GM20431 (cell line): ENCODE measurements around the gene GATA5.

Source experiments
- in situ Hi-C: fragments of 300-500 bp; cut with MseI, MboI; formaldehyde crosslinking; loops from one replicate; pipeline ENCODE4 v1.15.0; 2020; ENCODE audit warnings: low sequenced_read_pairs; ENCODE audit not compliant: unreplicated experiment

The GATA5 gene

DNA sequence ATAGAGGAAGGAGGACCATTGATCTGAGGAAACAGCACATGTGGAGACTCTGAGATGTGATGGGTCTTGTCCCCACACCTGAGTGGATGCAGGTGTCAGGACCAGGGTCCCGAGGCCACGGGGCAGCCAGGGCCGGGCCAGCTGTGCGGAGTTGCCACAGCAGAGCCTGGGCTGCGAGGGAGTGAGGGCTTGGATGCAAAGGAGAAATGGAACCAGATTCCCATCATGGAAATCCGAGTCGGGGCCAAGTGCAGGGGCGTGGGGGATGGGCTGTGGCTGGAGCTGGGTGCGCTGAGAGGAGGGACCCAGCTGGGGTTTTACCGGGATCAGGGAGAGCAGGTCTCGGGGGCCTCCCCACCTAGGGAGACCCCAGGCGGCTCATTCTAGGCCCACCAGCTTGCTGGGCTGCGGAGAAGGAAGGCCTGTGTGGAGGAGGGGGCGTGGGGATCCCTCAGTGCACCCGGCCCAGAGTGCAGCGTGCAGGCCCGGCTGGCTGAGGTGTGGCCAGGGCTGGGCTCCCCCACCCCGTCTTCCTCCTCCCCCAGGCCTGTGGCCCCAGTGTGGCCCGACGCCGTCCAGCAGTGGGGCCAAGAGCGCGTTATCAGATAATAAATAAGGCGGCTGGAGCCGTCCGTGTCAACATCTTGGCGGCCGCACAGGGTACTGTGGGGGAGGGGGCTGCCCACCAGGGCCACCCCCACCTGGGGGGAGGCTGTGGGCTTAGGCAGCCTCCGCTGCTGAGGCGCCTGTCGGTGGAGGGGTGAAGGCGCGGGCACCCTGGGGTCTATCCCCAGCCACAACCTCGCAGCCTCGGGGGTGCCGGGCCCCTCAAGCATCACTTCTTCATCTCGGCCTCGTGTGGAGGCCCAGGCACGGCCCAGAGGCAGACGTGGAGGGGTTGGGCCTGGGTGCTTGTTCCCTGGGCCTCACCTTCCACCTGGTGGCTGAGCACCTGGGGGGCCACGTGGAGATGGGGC is 17.2 kb downstream of the GATA5 start:
- in situ Hi-C loops: no loop called here

DNA sequence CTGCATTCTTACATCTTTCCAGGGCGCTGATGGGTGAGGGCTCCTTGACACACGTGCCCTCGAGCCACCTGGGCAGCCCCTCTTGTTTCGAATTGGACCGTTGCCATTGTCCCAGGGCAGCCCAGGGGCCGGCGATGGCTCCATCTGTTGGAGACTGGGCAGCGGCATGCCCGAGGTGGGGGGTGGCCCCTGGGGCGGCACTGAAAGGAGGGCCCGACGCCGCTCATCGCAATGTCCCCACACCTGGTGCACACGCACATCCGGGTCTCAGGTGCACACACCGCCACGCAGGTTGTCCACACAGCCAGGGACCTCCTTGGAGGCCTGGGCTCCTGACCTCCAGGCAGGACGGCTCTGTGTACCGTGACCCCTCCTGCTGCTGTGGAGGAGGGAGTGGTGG is 18.0 kb downstream of the GATA5 start:
- in situ Hi-C loops: no loop called here

DNA sequence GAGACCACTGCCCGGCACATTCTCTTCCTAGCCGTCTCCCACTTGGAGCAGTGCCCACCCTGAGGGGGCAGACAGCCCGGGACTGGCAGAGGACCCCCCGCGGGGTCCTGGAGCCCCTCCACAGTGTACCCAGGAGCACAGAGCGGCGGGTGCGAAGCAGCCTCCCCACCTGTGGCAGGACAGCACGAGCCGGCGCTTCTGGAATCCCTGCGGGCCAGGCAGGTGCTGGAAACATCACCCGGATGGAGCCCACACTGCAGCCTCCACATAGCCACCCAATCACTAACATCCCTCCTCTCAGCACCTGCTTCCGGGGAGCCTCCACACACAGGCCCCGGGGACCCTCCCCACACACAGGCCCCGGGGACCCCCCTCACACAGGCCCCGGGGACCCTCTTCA is 18.7 kb downstream of the GATA5 start:
- in situ Hi-C loops: no loop called here

DNA sequence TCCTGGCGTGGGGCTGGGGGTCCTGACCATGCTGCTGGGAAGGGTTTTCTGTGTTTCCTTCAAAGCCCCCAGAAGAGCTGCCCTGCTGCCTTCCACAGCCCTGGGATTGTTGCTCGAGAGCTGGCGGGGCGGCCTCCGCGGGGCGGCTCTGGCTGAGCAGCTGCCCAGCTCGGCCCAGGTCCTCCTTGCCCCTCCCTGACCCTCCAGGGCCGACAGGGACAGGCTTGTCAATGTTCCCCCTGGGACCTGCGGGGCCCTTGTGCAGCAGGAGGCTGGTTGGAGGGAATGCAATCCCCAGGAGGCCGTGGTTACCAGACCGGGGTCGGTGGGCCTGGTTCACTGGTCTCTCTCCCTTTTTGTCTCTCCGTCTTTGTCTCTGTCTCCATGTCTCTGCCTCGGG is 19.9 kb downstream of the GATA5 start:
- in situ Hi-C loops: no loop called here

DNA sequence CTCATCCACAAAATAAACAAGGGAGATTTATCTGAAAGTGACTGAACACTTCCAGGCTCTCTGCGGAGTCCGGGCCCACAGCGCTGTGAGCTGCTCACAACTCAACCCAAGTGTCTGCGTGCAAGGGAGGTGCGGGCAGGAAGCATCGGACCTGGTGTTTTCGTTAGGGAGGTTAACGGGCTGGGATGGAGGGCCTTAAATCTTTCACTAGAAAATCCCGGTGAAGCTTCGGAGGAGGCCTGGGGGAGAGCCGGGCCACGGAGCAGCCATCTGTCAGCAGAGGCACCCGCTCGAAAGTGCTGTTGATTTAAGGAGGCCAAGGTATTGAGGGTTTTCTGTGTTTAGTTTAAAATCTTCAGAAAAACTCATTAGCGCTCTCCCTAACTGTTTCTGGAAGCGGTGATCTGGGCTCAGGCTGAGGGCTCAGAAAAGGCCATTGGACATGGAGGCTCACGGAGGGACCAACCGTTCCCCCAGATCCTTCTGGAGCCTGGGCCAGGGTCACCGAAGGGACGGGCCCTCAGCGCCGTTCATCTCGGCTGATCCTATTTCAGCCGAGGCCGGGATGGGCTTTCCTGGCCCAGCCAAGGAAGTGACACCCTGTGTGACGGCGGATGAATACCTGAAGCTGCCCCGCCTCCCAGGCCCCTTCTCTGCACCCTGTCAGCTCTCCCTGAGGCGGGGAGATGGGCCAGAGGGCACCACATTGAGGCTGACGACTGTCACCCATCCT is 20.7 kb downstream of the GATA5 start:
- in situ Hi-C loops: no loop called here

DNA sequence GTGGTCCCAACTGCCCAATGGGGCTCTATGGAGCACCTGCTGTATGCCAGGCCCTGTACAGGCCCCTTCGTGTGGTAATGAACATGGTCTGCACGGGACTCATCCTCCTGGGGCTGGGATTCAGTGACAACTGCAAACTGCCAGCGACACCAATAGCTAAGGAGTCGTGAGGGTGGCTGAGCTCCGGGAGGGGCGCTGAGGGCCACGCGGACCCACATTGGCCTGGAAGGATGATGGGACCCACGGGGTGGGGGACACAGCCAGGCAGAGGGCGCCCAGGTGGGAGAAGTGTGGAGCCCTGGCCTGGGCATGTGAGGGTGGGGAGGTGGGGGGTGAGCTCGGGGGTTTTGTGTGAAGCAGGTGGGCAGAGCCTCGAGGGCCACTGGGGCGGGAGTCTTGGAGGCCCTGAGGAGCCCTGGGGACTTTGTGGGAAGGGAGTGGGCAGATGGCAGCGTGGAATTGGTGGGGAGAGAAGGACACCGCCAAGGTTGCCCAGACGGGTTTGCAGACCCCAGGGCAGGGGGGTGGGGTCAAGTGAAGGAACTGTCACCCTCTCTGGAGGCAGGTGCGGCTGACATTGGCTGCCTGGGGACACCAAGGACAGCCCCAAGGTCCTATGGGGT is 22.5 kb downstream of the GATA5 start:
- in situ Hi-C loops: no loop called here

DNA sequence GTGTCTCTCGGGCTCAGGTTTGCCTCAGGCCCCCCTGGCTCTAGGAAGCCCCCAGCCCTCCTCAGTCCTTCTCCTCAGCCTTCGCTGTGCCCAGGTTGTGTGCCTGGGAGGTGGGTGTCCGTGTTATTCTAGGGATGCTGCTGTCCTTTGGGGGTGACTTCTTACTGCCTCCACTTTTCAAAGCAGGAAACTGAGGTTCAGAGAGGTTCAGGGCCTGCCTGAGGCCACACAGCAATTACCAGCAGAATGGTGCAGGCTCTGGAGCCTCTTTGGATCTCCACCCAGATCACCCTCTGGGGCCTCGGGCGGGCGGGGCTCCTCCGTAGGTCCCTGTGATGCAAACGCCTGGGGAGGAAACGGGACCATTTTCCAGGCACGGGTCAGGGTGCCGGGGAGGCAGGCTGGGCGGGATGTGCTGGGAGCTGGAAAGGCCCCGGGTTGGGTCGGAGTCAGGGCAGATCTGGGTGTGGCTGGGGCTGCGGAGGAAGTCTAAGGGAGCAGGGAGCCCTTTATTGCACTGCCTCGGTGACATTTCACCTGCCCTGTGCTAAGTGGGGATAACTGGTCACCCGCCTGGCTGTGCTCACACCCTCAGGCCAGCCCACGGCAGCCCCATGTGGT is 23.2 kb downstream of the GATA5 start:
- in situ Hi-C loops: no loop called here

DNA sequence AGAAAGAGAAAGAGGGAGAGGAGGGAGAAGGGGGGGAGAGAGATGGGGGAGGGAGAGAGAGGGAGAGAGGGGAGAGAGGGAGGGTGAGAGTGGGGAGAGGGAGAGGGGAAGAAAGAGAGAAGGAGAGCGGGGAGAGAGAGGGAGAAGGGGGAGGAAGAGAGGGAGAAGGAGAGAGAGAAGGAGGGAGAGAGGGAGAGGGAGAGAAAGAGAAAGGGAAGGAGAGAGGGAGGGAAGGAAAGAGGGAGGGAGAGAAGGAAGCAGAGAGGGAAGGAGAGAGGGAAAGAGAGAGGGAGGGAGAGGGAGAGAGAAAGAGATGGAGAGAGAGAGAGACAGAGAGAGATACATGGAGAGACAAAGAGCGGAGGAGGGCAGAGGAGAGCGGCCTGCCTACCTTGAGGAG is 23.8 kb downstream of the GATA5 start:
- in situ Hi-C loops: no loop called here

DNA sequence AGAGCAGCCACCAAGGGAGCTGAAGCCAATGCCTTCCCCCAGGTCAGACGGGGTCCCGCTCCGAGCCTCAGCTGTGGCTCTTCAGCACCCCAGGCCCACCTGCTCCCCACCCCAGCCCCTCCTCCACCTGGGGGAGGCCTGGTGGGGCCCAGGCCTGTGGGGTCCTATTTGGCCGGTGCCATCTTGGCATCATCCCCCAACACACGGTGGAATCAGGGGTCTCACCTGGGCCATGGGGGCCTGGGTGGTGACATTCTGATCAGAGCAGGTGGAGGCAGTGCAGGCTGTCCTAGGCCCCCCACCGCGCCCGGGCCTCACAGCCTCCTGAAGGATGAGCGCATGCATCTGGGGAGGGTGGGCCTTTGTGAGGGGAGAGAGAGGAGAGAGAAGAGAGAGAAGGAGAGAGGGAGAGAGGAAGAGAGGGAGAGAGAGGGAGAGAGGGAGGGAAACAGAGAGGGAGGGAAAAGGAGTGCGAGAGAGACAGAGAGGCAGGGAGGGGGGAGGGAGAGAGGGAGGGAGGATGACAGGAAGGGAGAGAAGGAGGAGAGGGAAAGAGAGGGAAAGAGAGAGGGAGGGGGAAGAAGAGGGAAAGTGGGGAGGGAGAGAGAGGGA is 24.5 kb downstream of the GATA5 start:
- in situ Hi-C loops: no loop called here

DNA sequence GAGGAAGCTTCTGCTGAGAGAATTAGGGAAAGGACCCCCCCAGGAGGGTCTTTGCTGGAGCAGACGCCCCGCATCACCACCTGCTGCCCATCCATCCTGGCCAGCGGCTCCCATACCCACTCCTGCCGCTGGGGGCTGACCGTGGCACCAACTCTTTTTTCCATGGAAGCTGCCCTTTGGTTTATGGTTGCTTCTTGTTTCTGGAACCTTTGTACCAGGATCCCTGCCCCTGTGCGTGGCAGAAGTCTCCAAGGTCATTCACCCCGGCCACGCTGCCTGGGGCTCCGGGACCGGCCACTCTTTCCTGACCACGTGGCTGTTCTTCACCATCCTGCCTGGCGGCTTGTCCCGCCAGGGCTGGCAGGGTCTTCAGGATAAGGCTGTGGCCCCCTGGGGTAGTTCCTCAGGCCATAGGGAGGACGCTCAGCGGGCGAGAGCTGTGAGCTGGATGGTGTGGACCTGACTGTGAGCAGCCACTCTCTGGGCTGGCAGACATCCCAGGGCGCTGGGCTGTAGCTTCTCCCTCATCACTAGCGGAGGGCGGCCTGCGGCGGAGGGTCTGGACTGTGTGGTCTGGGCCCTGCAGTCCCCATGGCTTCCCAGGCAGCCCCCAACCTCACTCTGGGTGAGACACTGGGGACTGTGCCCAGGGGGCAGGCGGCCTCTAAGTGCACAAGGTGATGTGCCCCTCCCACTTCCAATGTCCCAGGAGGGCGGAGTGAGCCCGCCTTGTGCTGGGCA is 25.7 kb downstream of the GATA5 start:
- in situ Hi-C loops: no loop called here

DNA sequence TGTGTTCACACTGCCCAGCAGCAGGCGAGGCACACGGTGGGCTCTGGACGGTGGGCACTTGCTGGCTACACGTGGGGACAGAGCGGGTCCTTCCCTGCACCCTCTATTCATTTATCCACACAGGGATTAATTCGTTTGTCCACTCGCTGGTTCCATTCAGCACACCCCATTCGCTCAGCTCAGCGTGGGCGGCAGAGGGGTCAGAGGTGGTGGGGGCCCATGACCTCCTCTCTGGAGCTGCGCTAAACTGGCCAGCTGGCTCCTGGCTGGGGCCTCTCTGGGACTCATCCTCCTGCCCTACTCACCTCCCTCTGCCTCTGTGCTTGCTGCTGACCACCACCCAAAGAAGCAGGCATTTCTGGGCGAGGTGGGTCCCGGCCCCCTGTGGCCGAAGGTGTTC is 27.0 kb downstream of the GATA5 start:
- in situ Hi-C loops: no loop called here

DNA sequence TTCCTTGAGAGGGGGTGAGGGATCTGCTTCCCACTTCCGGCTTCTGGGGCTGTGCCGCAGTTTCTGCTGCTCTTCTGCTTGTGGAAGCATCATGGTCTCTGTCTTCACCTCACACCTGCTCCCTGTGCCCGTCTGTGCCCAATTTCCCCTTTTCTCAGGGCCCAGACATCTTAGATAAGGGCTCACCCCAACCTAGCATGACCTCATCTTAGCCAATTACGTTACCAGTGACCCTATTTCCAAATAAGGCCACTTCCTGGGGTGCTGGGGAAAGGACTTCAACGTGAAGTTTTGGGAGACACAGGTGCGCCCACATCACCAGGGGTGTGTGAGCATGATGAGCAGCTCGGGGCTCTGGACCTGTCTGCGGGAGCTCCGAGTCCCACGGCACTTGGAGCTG is 27.8 kb downstream of the GATA5 start:
- in situ Hi-C loops: no loop called here

DNA sequence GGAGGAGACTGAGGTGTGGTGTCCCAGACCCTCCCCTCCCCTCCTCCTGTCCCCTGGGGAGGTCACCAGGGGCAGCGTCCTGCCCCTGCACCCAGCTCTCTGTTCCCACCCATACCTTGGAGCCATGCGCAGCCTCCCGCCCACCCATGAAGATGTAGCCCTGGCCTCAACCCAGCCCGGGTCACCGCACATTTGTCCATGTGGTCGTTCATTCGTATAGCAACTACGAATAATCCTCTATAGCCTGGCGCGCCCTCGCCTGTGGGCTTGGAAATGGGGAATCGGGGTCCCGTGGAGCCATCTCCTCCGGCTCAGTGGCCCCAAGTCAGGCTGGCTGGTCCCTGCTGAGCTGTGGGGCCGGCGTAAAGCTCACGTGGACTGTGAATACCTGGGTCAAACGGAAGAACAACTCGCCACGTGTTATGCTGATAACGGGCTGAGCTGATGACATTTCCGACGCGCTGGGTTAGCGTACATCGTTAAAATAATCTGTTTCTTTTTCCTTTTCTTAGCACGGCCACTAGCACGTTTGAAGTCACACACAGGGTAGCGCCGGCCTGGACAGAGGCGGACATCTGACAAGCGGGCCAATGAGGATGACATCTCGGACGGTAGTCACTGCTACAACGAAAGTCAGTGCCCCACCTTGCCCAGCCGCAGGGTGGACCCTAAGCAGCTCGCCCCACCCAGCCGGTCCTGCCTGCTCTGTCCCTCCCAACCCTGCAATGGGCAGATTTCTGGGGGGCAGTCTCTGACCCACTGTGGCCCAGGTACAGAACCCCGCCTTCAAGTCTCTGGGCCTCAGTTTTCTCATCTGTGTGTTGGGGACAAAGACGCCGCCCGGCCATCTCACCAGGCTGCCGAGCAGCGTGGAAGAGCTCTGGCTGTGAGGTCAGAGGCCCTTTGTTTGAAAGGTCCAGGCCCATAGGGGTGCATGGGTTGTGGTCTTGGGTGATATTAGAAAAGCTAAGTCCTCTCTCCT is 28.6 kb downstream of the GATA5 start:
- in situ Hi-C loops: no loop called here

DNA sequence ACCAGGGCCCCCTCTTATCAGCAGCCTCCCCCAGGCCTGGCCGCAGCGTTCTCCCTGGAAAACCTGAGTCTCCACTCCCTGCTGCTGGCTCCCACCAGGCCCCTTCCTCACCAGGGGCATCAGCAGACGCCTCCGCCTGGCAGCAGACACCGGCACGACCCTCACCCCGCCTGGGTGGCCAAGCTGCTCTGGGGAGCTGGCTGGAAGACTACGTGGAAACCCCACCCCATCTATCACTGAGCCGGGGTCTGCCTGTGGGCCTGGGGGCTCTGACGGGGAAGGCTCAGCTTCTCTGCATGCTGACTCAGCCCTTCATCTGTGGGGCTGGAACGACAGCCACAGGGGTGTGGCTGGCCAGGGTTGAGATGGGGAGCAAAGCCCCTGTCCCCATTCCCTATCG is 29.3 kb downstream of the GATA5 start:
- in situ Hi-C loops: no loop called here

DNA sequence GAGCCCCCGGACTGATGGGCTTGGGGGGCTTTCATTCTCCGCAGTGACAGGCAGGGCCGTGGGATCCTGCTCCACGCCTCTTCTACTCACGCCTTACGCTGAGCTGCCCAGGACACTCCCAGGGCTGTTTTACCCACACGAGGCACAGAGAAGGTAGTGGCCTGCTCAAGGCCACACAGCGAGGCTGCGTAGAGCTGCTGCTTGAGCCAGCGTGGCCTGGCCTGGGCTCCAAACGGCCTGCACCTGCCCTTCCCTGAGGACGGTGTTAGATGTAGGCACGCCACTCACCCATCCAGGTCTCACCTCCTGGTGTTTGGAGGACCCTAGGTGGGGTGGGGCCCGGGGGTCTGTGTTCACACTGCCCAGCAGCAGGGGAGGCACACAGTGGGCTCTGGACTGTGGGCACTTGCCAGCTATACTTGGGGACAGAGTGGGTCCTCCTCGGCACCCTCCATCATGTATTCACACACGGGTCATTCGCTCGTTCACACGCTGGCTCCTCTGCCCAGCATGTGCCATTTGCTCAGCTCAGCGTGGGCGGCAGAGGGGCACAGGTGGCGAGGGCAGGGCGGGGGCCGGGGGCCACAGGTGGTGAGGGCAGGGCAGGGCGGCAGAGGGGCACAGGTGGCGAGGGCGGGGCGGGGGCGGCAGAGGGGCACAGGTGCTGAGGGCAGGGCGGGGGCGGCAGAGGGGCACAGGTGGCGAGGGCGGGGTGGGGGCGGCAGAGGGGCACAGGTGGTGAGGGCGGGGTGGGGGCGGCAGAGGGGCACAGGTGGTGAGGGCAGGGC is 30.0 kb downstream of the GATA5 start:
- in situ Hi-C loops: no loop called here

DNA sequence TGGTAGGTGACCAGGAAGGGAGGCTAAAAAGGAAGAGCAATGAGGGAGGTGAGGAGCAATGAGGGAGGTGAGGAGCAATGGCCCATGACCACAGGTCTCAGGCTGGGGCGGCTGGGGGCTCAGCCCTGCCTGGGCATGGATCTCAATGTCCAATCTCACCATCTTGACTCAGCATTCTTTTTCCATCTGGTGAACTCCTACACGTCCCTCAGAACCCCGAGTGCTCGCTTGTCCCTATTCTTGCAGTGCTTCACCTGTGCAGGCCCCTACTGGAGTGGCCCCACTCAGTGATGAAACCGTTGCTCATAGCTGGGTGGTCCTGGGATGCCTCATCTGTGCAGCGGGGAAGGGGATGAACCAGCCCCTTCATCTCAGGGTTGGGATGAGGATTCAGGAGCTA is 31.5 kb downstream of the GATA5 start:
- in situ Hi-C loops: no loop called here

DNA sequence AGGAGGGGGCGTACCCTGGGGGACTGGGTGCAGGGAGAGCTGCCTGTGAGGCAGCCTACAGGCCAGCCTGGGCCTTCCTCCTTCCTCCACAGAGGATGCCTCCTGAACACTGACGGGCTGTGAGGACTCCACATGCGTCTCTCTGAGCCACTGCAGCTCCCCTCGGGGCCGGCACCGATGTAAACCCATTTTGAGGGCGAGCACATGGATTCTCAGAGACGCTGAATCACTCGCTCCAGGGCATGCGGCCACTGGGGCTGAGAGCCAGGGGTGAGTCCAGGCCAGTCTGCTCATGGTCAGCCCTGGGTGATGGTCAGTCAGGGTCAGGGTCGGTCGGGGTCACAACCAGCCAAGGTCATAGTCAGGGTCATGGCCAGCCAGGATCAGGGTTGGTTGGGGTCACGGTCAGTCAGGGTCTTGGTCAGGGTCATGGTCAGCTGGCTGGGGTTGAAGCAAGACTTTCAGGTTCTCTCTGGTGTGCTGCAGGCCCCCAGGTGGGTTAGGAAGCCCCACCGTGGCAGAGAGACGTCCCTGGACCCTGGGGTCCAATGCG is 33.7 kb downstream of the GATA5 start:
- in situ Hi-C loops: no loop called here
